ENCODE results near the gene CFAP210.
"Not testable (repeated sequence)": the region's sequence is repeated elsewhere in the genome, so short reads cannot be mapped to it uniquely, and the experiment has no call there.

CFAP210 gene

GRCh38 chr2:169609264-169609663, 84.9 kb downstream of the CFAP210 start:
- DNase-seq, result no peak

GRCh38 chr2:169599568-169599967, 94.6 kb downstream of the CFAP210 start:
- DNase-seq, result no peak

GRCh38 chr2:169598982-169599381, 95.2 kb downstream of the CFAP210 start:
- DNase-seq, result no peak

- DNase-seq, result not testable (repeated sequence)
Observed at GRCh38 chr2:169596546-169596945, 97.7 kb downstream of the CFAP210 start.
